H9 (cell line): ENCODE results near the gene NVL. TPM values are rescaled to one million over a fixed set of nuclear protein-coding genes. Genes with fewer than 3 reads are reported as not detected.

Experiments
- DNase-seq: peaks from one replicate; pipeline ENCODE4 v3.0.0-alpha.2; 2017
- H2AFZ ChIP-seq: one replicate; pipeline ENCODE4 v1.6.1; 2013; ENCODE audit warnings: mild to moderate bottlenecking, low read length, control low read depth, moderate library complexity
- H2AK5ac ChIP-seq: 2 replicates; pipeline ENCODE4 v1.6.1; 2013; ENCODE audit warnings: low read length, control low read depth, mixed read lengths; ENCODE audit not compliant: insufficient read length
- H2BK120ac ChIP-seq: one replicate; pipeline ENCODE4 v1.6.1; 2013; ENCODE audit warnings: low read depth, mild to moderate bottlenecking, low read length, control low read depth, inconsistent platforms; ENCODE audit not compliant: poor library complexity, severe bottlenecking
- H2BK12ac ChIP-seq: 2 replicates; pipeline ENCODE4 v1.6.1; 2013; ENCODE audit warnings: low read length, control low read depth, mixed read lengths, low read depth; ENCODE audit not compliant: insufficient read length
- H2BK15ac ChIP-seq: 2 replicates; pipeline ENCODE4 v1.6.1; 2013; ENCODE audit warnings: low read depth, low read length, control low read depth
- H2BK20ac ChIP-seq: one replicate; pipeline ENCODE4 v1.6.1; 2013; ENCODE audit warnings: low read depth, mild to moderate bottlenecking, low read length, control low read depth, inconsistent platforms; ENCODE audit not compliant: poor library complexity, severe bottlenecking
- H2BK5ac ChIP-seq: 2 replicates; pipeline ENCODE4 v1.6.1; 2013; ENCODE audit warnings: low read length, control low read depth, mixed read lengths; ENCODE audit not compliant: insufficient read length
- H3K14ac ChIP-seq: 2 replicates; pipeline ENCODE4 v1.6.1; 2013; ENCODE audit warnings: low read length, control low read depth; ENCODE audit not compliant: insufficient read depth
- H3K18ac ChIP-seq: 2 replicates; pipeline ENCODE4 v1.6.1; 2013; ENCODE audit warnings: low read depth, mild to moderate bottlenecking, mixed read lengths, low read length, control low read depth; ENCODE audit not compliant: insufficient read length
- H3K23ac ChIP-seq: 2 replicates; pipeline ENCODE4 v1.6.1; 2013; ENCODE audit warnings: low read length, control low read depth, mixed read lengths, low read depth; ENCODE audit not compliant: insufficient read length
- H3K23me2 ChIP-seq: 2 replicates; pipeline ENCODE4 v1.6.1; 2013; ENCODE audit warnings: low read depth, mild to moderate bottlenecking, mixed read lengths, low read length, control low read depth; ENCODE audit not compliant: insufficient read length, poor library complexity, severe bottlenecking
- H3K27ac ChIP-seq: 2 replicates; pipeline ENCODE4 v1.5.1; 2013; ENCODE audit warnings: low read length, control low read depth, mixed read lengths, low read depth; ENCODE audit not compliant: insufficient read length
- H3K27me3 ChIP-seq: 2 replicates; pipeline ENCODE4 v1.6.1; 2013; ENCODE audit warnings: low read length, control low read depth, inconsistent platforms; ENCODE audit not compliant: insufficient read depth
- H3K4ac ChIP-seq: 2 replicates; pipeline ENCODE4 v1.6.1; 2013; ENCODE audit warnings: low read depth, mild to moderate bottlenecking, control low read depth, inconsistent platforms, low read length, moderate library complexity
- H3K4me1 ChIP-seq: 2 replicates; pipeline ENCODE4 v1.6.1; 2013; ENCODE audit warnings: low read length, control low read depth, inconsistent platforms; ENCODE audit not compliant: insufficient read depth
- H3K4me2 ChIP-seq: 2 replicates; pipeline ENCODE4 v1.6.1; 2013; ENCODE audit warnings: low read length, control low read depth, mixed read lengths; ENCODE audit not compliant: insufficient read length, insufficient read depth
- H3K56ac ChIP-seq: 2 replicates; pipeline ENCODE4 v1.6.1; 2013; ENCODE audit warnings: low read depth, mild to moderate bottlenecking, mixed read lengths, low read length, control low read depth; ENCODE audit not compliant: insufficient read length
- H3K79me1 ChIP-seq: 2 replicates; pipeline ENCODE4 v1.6.1; 2013; ENCODE audit warnings: low read depth, mild to moderate bottlenecking, moderate library complexity, low read length, control low read depth, inconsistent platforms; ENCODE audit not compliant: insufficient read depth, poor library complexity, severe bottlenecking
- H3K79me2 ChIP-seq: 2 replicates; pipeline ENCODE4 v1.6.1; 2013; ENCODE audit warnings: low read length, control low read depth, inconsistent platforms; ENCODE audit not compliant: insufficient read depth
- H3K9ac ChIP-seq: 2 replicates; pipeline ENCODE4 v1.6.1; 2013; ENCODE audit warnings: low read length, control low read depth, mixed read lengths; ENCODE audit not compliant: insufficient read length; ENCODE audit errors: extremely low read depth
- H3K9me3 ChIP-seq: one replicate; pipeline ENCODE4 v1.6.1; 2013; ENCODE audit warnings: low read depth, low read length, inconsistent platforms; ENCODE audit not compliant: control insufficient read depth
- H3T11ph ChIP-seq: one replicate; pipeline ENCODE4 v1.6.1; 2013; ENCODE audit warnings: mild to moderate bottlenecking, low read length, control low read depth, inconsistent platforms
- H4K20me1 ChIP-seq: one replicate; pipeline ENCODE4 v1.6.1; 2013; ENCODE audit not compliant: control insufficient read depth, insufficient read length, insufficient read depth
- H4K5ac ChIP-seq: 2 replicates; pipeline ENCODE4 v1.6.1; 2013; ENCODE audit warnings: low read depth, mild to moderate bottlenecking, mixed read lengths, low read length, control low read depth; ENCODE audit not compliant: insufficient read length
- H4K8ac ChIP-seq: replicated peaks from 2 replicates; pipeline ENCODE4 v1.6.1; 2013; ENCODE audit warnings: low read length, control low read depth, mixed read lengths, low read depth; ENCODE audit not compliant: insufficient read length
- H4K91ac ChIP-seq: 2 replicates; pipeline ENCODE4 v1.6.1; 2013; ENCODE audit warnings: low read depth, mild to moderate bottlenecking, moderate library complexity, mixed read lengths, low read length, control low read depth; ENCODE audit not compliant: insufficient read length
- H3K27ac Mint-ChIP-seq, 3 experiments: 2 replicates in 2 of 3; 3 replicates in 1 of 3; pipeline ENCODE4 v1.8.0; 2020 to 2021; ENCODE audit warnings: mixed read lengths in 3 of 3, mild to moderate bottlenecking in 1 of 3, moderate library complexity in 1 of 3
- H3K27me3 Mint-ChIP-seq: 2 replicates; pipeline ENCODE4 v1.8.0; 2021; ENCODE audit warnings: low read depth, mild to moderate bottlenecking, moderate library complexity, mixed read lengths
- H3K36me3 Mint-ChIP-seq, 3 experiments: 2 replicates in 2 of 3; 3 replicates in 1 of 3; pipeline ENCODE4 v1.8.0; 2020 to 2021; ENCODE audit warnings: low read depth in 3 of 3, mixed read lengths in 3 of 3; ENCODE audit not compliant: insufficient read depth in 1 of 3
- H3K4me1 Mint-ChIP-seq, 2 experiments: 2 replicates each; pipeline ENCODE4 v1.8.0; 2020; ENCODE audit warnings: mixed read lengths in 2 of 2
- H3K4me3 Mint-ChIP-seq, 2 experiments: 2 replicates in 1 of 2; 3 replicates in 1 of 2; pipeline ENCODE4 v1.8.0; 2020 to 2021; ENCODE audit warnings: mild to moderate bottlenecking in 2 of 2, mixed read lengths in 2 of 2, moderate library complexity in 1 of 2
- H3K9me3 Mint-ChIP-seq, 2 experiments: 2 replicates in 1 of 2; 3 replicates in 1 of 2; pipeline ENCODE4 v1.8.0; 2020; ENCODE audit warnings: mild to moderate bottlenecking in 2 of 2, mixed read lengths in 2 of 2, moderate library complexity in 1 of 2
- WGBS: extraction: QIAGEN DNeasy Blood & Tissue Kit; methylation state at CpG from one replicate; pipeline ENCODE4 v1.1.7; 2013; ENCODE audit warnings: missing lambda C conversion rate, low lambda C conversion rate, mixed read lengths; ENCODE audit not compliant: insufficient read length; ENCODE audit errors: extremely low coverage; 5-methylcytosine and 5-hydroxymethylcytosine counted together
- total RNA-seq: library from RNA; stranded (reverse); gene quantifications from 2 replicates; pipeline ENCODE4 v1.2.1, GENCODE V29; 2021
- TF ChIP-seq, protein P1 (sequence below): fragments of 200-600 bp; sonication (generic); conservative IDR thresholded peaks from 3 replicates; pipeline ENCODE4 v1.8.0; 2021; ENCODE audit warnings: antibody characterized with exemption, mild to moderate bottlenecking

The NVL gene
- total RNA-seq, 1 experiment from 2014 or later, result 66.9 TPM

DNA sequence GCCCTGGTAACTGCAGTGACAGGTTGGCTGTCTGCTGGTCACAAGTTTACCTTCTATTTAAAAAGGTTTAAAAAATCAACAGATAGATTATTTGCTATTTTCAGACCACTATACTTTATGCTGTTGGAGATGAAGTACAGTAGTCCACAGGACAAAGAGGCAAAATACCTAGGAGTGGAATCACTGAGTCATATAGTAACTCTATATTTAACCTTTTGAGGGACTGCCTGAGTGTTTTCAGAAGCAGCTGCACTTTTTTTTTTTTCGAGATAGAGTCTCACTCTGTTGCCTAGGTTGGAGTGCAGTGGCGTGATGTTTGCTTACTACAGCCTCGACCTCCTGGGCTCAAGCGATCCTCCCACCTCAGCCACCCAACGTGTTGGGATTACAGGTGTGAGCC, 38.4 kb upstream of the NVL start:
- Mint-ChIP-seq H3K36me3 (peaks cover 53 to 87% (median 86%) of the 10 kb centered on the region in 3 experiments), H3K4me3 (no peak overlapping the region), H3K9me3 (no peaks in the 10 kb centered on the region), H3K27me3 (no peaks in the 10 kb centered on the region), H3K27ac (no peak overlapping the region), H3K4me1 (peaks cover 7 to 9% of the 10 kb centered on the region in 2 experiments; a peak in 3 of 4 replicates)
- Histone ChIP-seq H4K5ac (no peak overlapping the region), H2AK5ac (no peak overlapping the region), H4K20me1 (no peaks in the 10 kb centered on the region), H3K9me3 (no peaks in the 10 kb centered on the region), H2BK12ac (no peak overlapping the region), H3K79me2 (peaks cover 1% of the 10 kb centered on the region; the same call in 1 of the 2 replicates), H3K79me1 (peaks cover 5% of the 10 kb centered on the region), H2BK5ac (no peak overlapping the region), H2BK15ac (no peak overlapping the region), H3K56ac (no peak overlapping the region), H3K27me3 (no peaks in the 10 kb centered on the region), H3K23ac (no peak overlapping the region), H2AFZ (no peak overlapping the region), H2BK20ac (no peak overlapping the region), H4K91ac (no peak overlapping the region), H2BK120ac (no peak overlapping the region), H3K14ac (no peak overlapping the region), H3K18ac (no peak overlapping the region), H3K4me2 (no peak overlapping the region), H3K9ac (no peak overlapping the region), H3K23me2 (no peaks in the 10 kb centered on the region), H3K27ac (no peak overlapping the region), H3K4ac (no peak overlapping the region), H3K4me1 (no peaks in the 10 kb centered on the region), H3T11ph (no peak overlapping the region), H4K8ac (no peak overlapping the region)
- TF ChIP-seq, protein P1, sequence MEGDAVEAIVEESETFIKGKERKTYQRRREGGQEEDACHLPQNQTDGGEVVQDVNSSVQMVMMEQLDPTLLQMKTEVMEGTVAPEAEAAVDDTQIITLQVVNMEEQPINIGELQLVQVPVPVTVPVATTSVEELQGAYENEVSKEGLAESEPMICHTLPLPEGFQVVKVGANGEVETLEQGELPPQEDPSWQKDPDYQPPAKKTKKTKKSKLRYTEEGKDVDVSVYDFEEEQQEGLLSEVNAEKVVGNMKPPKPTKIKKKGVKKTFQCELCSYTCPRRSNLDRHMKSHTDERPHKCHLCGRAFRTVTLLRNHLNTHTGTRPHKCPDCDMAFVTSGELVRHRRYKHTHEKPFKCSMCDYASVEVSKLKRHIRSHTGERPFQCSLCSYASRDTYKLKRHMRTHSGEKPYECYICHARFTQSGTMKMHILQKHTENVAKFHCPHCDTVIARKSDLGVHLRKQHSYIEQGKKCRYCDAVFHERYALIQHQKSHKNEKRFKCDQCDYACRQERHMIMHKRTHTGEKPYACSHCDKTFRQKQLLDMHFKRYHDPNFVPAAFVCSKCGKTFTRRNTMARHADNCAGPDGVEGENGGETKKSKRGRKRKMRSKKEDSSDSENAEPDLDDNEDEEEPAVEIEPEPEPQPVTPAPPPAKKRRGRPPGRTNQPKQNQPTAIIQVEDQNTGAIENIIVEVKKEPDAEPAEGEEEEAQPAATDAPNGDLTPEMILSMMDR, result no peak
- DNase-seq, result no peak
- no CpG with 5 or more reads among the region's 5 CpGs for WGBS
